ENCODE measurements around the gene U2SURP.
A peak's percentile ranks its signal among the peaks of the same experiment; 100 is the strongest.

Gene U2SURP

GRCh38 chr3:142976621-142977398 is 24.6 kb upstream of the U2SURP start:
- peak; percentile 64 for DNase-seq (ENCODE audit: low read depth)
- no peak for TF ChIP-seq CTCF (IDR thresholded peaks at IDR 0.05; ENCODE audit: control insufficient read depth, extremely low read depth, insufficient read depth)
- no peak overlapping the region for H3K4me3 ChIP-seq (ENCODE audit: low read depth, low read length)

- TF ChIP-seq CTCF (IDR thresholded peaks at IDR 0.05; ENCODE audit: control insufficient read depth, extremely low read depth, insufficient read depth): no peak
- DNase-seq (ENCODE audit: low read depth): no peak
- no peak overlapping the region for H3K4me3 ChIP-seq (ENCODE audit: low read depth, low read length)
These were observed 24.0 kb upstream of the U2SURP start for GRCh38 chr3:142977399-142977728.

- no peak for DNase-seq (ENCODE audit: low read depth)
- no peak for TF ChIP-seq CTCF (IDR thresholded peaks at IDR 0.05; ENCODE audit: control insufficient read depth, extremely low read depth, insufficient read depth)
- H3K4me3 ChIP-seq (ENCODE audit: low read depth, low read length): no peak overlapping the region
These were observed 20.3 kb upstream of the U2SURP start for GRCh38 chr3:142981108-142981507.

GRCh38 chr3:142982038-142982773 is 19.2 kb upstream of the U2SURP start:
- no peak overlapping the region for H3K4me3 ChIP-seq (ENCODE audit: low read depth, low read length)

GRCh38 chr3:142983318-142983717 is 18.1 kb upstream of the U2SURP start:
- no peak for TF ChIP-seq CTCF (IDR thresholded peaks at IDR 0.05; ENCODE audit: control insufficient read depth, extremely low read depth, insufficient read depth)
- peak; percentile 85 for DNase-seq (ENCODE audit: low read depth)
- no peak overlapping the region for H3K4me3 ChIP-seq (ENCODE audit: low read depth, low read length)

More at GRCh38 chr3:142982038-142982773, 19.2 kb upstream of the U2SURP start:
- no peak for TF ChIP-seq CTCF (IDR thresholded peaks at IDR 0.05; ENCODE audit: control insufficient read depth, extremely low read depth, insufficient read depth)
- DNase-seq (ENCODE audit: low read depth): no peak

GRCh38 chr3:142984255-142984654 is 17.1 kb upstream of the U2SURP start:
- no peak for TF ChIP-seq CTCF (IDR thresholded peaks at IDR 0.05; ENCODE audit: control insufficient read depth, extremely low read depth, insufficient read depth)
- no peak for DNase-seq (ENCODE audit: low read depth)
- no peak overlapping the region for H3K4me3 ChIP-seq (ENCODE audit: low read depth, low read length)

Measured in LNCaP clone FGC (cell line).